Myometrial cell (primary cell): Measurements from ENCODE around the gene TDP2. TPM values are rescaled to one million over a fixed set of nuclear protein-coding genes. Genes with fewer than 3 reads are reported as not detected.

ENCODE experiments used
- total RNA-seq: library from RNA; depleted of rRNA; stranded (reverse); fragments of >200 nt; gene quantifications from 2 replicates; pipeline ENCODE4 v1.2.3, GENCODE V29; 2015

TDP2 gene
- 26.2 TPM in 2 replicates for total RNA-seq

GRCh38 chr6:24666641-24667377, at the start of gene TDP2, which contains the start of gene ACOT13:
TDP2 (minus strand) TSS chr6:24666899; CDS start chr6:24666862, 37 bp downstream.
ACOT13 (plus strand) TSS chr6:24667077; CDS start chr6:24667264, 187 bp downstream.

Other genes with a start within 250 kb of the TDP2 start
- under 0.01 TPM in 1 of 2 replicates, not detected in the other for gene GPLD1, start 177.3 kb downstream of the TDP2 start, total RNA-seq
- gene ALDH5A1, start 171.9 kb downstream of the TDP2 start, total RNA-seq: 4.8 and 7.2 TPM in 2 replicates
- not detected in 2 replicates for gene KIAA0319, start 20.7 kb downstream of the TDP2 start, total RNA-seq
- 4.3 and 13.8 TPM in 2 replicates for gene ACOT13, start 178 bp upstream of the TDP2 start, total RNA-seq
- gene C6orf62, start 52.3 kb upstream of the TDP2 start, total RNA-seq: 107 and 127 TPM in 2 replicates
- gene GMNN, start 108.0 kb upstream of the TDP2 start, total RNA-seq: 14.5 and 18.2 TPM in 2 replicates
- gene ARMH2, start 132.0 kb upstream of the TDP2 start, total RNA-seq: not detected in 2 replicates